ENCODE measurements around the gene KSR2. TPM values are rescaled to one million over a fixed set of nuclear protein-coding genes. Genes with fewer than 3 reads are reported as not detected.

KSR2 gene
- total and polyA plus RNA-seq, 2 of the 13 experiments (the other 11 are each of a cell fraction or from before 2014, with no cell fraction given): 0.02 TPM; not detected in 1

GRCh38 chr12:117686911-117687377 lies 281.8 kb downstream of the KSR2 start:
- ChIA-PET POLR2A (no interaction called here), CTCF (ENCODE audit: low intra/inter-chr PET ratio, low total read pairs) (no interaction called here)
- TF ChIP-seq TEAD2 (CRISPR knock-in tag; IDR thresholded peaks at IDR 0.05): no peak
- peak; percentile 30; the same call in 1 of the 2 replicates for TF ChIP-seq FOSL2 (CRISPR knock-in tag; IDR thresholded peaks at IDR 0.05)
- Histone ChIP-seq H3K4me3 (replicated peaks in 1 of 3; ENCODE audit: insufficient read depth in 1 of 3, low read depth in 2 of 3, low read length in 3 of 3) (no peak overlapping the region), H3K27ac (ENCODE audit: extremely low read length, insufficient read depth, low read length) (no peak overlapping the region), H4K20me1 (ENCODE audit: insufficient read depth, low read length) (no peaks in the 10 kb centered on the region), H2AFZ (ENCODE audit: low read length) (no peak overlapping the region), H3K27me3 (ENCODE audit: control insufficient read depth in 1 of 2, insufficient read depth in 2 of 2, low read length in 2 of 2) (peaks cover 2 to 12% of the 10 kb centered on the region in 2 experiments; a peak in 2 of 5 replicates), H3K36me3 (replicated peaks in 1 of 2; ENCODE audit: control insufficient read depth in 1 of 2, insufficient read depth in 2 of 2, low read length in 2 of 2) (no peaks in the 10 kb centered on the region), H3K9ac (ENCODE audit: insufficient read depth, low read depth, low read length) (no peak overlapping the region), H3K9me3 (ENCODE audit: low read length) (no peaks in the 10 kb centered on the region), H3K4me2 (ENCODE audit: low read depth, low read length) (no peak overlapping the region), H3K4me1 (ENCODE audit: insufficient read depth, low read length) (peaks cover 12% of the 10 kb centered on the region), H3K79me2 (ENCODE audit: insufficient read depth, low read length) (no peaks in the 10 kb centered on the region)
- BruUV-seq (replicated peaks): no TSS peak
- DNase-seq (ENCODE audit: low spot score): peak; percentile 35
- in situ Hi-C loops (cut with HindIII; ENCODE audit: extremely low pct_ligation_motif_present, low pct_unique_long_range_greater_than_20kb) (no loop called here), intact Hi-C loops (cut with micrococcal nuclease; ENCODE audit: unreplicated experiment) (loop anchor here (10.0 kb wide), 1 partner anchor 148 kb away; no protein-coding TSS in a partner anchor)
- WGBS (ENCODE audit: low lambda C conversion rate): 1% methylated on average over 8 of the region's 8 CpGs
- no peak for FAIRE-seq
- ATAC-seq: no peak

- Histone ChIP-seq H3K4me2 (ENCODE audit: low read depth, low read length) (no peak overlapping the region), H3K4me1 (ENCODE audit: insufficient read depth, low read length) (peaks cover 12% of the 10 kb centered on the region), H3K9ac (ENCODE audit: insufficient read depth, low read depth, low read length) (no peak overlapping the region), H3K27me3 (ENCODE audit: control insufficient read depth in 1 of 2, insufficient read depth in 2 of 2, low read length in 2 of 2) (peaks cover 2 to 12% of the 10 kb centered on the region in 2 experiments; a peak in 2 of 5 replicates), H3K27ac (ENCODE audit: extremely low read length, insufficient read depth, low read length) (no peak overlapping the region), H2AFZ (ENCODE audit: low read length) (no peak overlapping the region), H3K9me3 (ENCODE audit: low read length) (no peaks in the 10 kb centered on the region), H3K36me3 (replicated peaks in 1 of 2; ENCODE audit: control insufficient read depth in 1 of 2, insufficient read depth in 2 of 2, low read length in 2 of 2) (no peaks in the 10 kb centered on the region), H4K20me1 (ENCODE audit: insufficient read depth, low read length) (no peaks in the 10 kb centered on the region), H3K79me2 (ENCODE audit: insufficient read depth, low read length) (no peaks in the 10 kb centered on the region), H3K4me3 (replicated peaks in 1 of 3; ENCODE audit: insufficient read depth in 1 of 3, low read depth in 2 of 3, low read length in 3 of 3) (no peak overlapping the region)
- WGBS (ENCODE audit: low lambda C conversion rate): 10% methylated on average over 1 of the region's 1 CpG
- ChIA-PET CTCF (ENCODE audit: low intra/inter-chr PET ratio, low total read pairs) (no interaction called here), POLR2A (no interaction called here)
- TF ChIP-seq ZNF768 (CRISPR knock-in tag; IDR thresholded peaks at IDR 0.05): peak; percentile 44; the same call in 1 of the 2 replicates
- no peak for TF ChIP-seq RORA (CRISPR knock-in tag; IDR thresholded peaks at IDR 0.05)
- no TSS peak for BruUV-seq (replicated peaks)
- intact Hi-C loops (cut with micrococcal nuclease; ENCODE audit: unreplicated experiment) (loop anchor here (10.0 kb wide), 1 partner anchor 149 kb away; no protein-coding TSS in a partner anchor), in situ Hi-C loops (cut with HindIII; ENCODE audit: extremely low pct_ligation_motif_present, low pct_unique_long_range_greater_than_20kb) (no loop called here)
- FAIRE-seq (no peak), ATAC-seq (no peak), DNase-seq (ENCODE audit: low spot score) (no peak)
These were observed 282.6 kb downstream of the KSR2 start for GRCh38 chr12:117686210-117686609.

Measured in HepG2 (cell line).